ENCODE data around the gene POLR3E.

Gene POLR3E

DNA sequence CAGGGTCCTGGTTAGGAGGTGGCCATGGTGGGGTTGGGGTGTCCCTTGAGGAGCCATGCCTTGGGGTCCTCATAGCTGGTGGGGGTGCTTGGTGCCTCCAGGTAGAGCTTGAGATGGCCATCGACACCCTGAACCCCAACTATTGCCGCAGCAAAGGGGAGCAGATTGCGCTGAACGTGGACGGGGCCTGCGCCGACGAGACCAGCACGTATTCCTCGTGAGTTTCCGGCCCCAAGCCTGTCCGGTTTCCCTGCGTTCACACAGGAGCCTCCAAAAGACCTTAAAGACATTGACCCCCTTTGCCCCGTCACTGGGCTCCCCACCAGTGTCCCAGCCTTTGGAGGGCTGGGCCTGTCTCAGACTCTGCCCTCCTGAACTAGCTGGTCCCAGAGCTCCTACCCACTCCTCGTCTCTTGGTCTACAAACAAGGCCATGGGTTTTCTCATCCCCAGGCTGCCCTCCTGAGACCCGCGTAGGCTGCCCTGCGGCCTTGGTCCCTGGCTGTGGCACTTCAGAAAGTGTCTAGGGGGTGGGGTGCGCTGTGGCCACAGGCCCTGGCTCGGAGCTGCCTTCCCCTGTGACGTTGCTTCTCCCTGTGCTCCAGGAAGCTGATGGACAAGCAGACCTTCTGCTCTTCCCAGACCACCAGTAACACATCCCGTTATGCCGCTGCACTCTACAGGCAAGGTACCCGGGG lies 11.8 kb downstream of the POLR3E start:
- peaks cover 11% of the 10 kb centered on the region; the same call in 1 of the 2 replicates for H4K20me1 ChIP-seq (ENCODE audit: insufficient read depth, low read length)
- no peaks in the 10 kb centered on the region for H3K9me3 ChIP-seq (ENCODE audit: insufficient read depth, low read length)
- no peak overlapping the region for H3K4me2 ChIP-seq (ENCODE audit: low read length)
- H3K36me3 ChIP-seq (replicated peaks; ENCODE audit: low read depth, low read length), result peaks cover 54% of the 10 kb centered on the region
- no peak overlapping the region for H3K27ac ChIP-seq (ENCODE audit: low read length)
- no peaks in the 10 kb centered on the region for H3K27me3 ChIP-seq (ENCODE audit: low read depth, low read length)
- H3K4me1 ChIP-seq (ENCODE audit: low read length), result no peaks in the 10 kb centered on the region
- H3K9ac ChIP-seq (ENCODE audit: low read length), result no peak overlapping the region
- H3K79me2 ChIP-seq (ENCODE audit: low read length), result peaks cover 27% of the 10 kb centered on the region
- H2AFZ ChIP-seq (ENCODE audit: low read depth, low read length), result no peak overlapping the region
- H3K4me3 ChIP-seq (ENCODE audit: low read length), result no peak overlapping the region
- TF ChIP-seq, protein P1, sequence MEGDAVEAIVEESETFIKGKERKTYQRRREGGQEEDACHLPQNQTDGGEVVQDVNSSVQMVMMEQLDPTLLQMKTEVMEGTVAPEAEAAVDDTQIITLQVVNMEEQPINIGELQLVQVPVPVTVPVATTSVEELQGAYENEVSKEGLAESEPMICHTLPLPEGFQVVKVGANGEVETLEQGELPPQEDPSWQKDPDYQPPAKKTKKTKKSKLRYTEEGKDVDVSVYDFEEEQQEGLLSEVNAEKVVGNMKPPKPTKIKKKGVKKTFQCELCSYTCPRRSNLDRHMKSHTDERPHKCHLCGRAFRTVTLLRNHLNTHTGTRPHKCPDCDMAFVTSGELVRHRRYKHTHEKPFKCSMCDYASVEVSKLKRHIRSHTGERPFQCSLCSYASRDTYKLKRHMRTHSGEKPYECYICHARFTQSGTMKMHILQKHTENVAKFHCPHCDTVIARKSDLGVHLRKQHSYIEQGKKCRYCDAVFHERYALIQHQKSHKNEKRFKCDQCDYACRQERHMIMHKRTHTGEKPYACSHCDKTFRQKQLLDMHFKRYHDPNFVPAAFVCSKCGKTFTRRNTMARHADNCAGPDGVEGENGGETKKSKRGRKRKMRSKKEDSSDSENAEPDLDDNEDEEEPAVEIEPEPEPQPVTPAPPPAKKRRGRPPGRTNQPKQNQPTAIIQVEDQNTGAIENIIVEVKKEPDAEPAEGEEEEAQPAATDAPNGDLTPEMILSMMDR (IDR thresholded peaks at IDR 0.05; ENCODE audit: low read depth, low read length), result no peak
- no peak for TF ChIP-seq EZH2phosphoT487 (IDR thresholded peaks at IDR 0.05; ENCODE audit: low read depth)

DNA sequence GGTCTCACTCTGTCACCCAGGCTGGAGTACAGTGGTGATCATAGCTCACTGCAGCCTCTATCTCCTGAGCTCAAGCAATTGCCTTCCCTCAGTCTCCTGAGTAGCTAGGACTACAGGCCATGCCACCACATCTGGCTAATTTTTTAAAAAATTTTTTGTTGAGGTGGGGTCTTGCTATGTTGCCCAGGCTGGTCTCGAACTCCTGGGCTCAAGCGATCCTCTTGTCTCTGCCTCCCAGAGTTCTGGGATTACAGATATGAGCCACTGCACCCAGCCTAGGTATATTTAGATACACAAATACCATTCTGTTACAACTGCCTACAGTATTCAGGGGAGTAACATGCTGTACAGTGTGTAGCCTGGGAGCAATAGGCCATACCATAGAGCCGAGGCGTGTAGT lies 14.3 kb downstream of the POLR3E start:
- no peak overlapping the region for H3K27ac ChIP-seq (ENCODE audit: low read length)
- no peaks in the 10 kb centered on the region for H3K27me3 ChIP-seq (ENCODE audit: low read depth, low read length)
- H3K9ac ChIP-seq (ENCODE audit: low read length), result no peak overlapping the region
- H2AFZ ChIP-seq (ENCODE audit: low read depth, low read length), result no peak overlapping the region
- H4K20me1 ChIP-seq (ENCODE audit: insufficient read depth, low read length), result no peaks in the 10 kb centered on the region
- H3K4me1 ChIP-seq (ENCODE audit: low read length), result no peaks in the 10 kb centered on the region
- TF ChIP-seq, protein P1 (IDR thresholded peaks at IDR 0.05; ENCODE audit: low read depth, low read length), result no peak
- TF ChIP-seq EZH2phosphoT487 (IDR thresholded peaks at IDR 0.05; ENCODE audit: low read depth), result no peak
- no peak overlapping the region for H3K4me2 ChIP-seq (ENCODE audit: low read length)
- H3K36me3 ChIP-seq (replicated peaks; ENCODE audit: low read depth, low read length), result peaks cover 47% of the 10 kb centered on the region
- no peaks in the 10 kb centered on the region for H3K9me3 ChIP-seq (ENCODE audit: insufficient read depth, low read length)
- peaks cover 5% of the 10 kb centered on the region; the same call in 1 of the 2 replicates for H3K79me2 ChIP-seq (ENCODE audit: low read length)
- H3K4me3 ChIP-seq (ENCODE audit: low read length), result no peak overlapping the region

DNA sequence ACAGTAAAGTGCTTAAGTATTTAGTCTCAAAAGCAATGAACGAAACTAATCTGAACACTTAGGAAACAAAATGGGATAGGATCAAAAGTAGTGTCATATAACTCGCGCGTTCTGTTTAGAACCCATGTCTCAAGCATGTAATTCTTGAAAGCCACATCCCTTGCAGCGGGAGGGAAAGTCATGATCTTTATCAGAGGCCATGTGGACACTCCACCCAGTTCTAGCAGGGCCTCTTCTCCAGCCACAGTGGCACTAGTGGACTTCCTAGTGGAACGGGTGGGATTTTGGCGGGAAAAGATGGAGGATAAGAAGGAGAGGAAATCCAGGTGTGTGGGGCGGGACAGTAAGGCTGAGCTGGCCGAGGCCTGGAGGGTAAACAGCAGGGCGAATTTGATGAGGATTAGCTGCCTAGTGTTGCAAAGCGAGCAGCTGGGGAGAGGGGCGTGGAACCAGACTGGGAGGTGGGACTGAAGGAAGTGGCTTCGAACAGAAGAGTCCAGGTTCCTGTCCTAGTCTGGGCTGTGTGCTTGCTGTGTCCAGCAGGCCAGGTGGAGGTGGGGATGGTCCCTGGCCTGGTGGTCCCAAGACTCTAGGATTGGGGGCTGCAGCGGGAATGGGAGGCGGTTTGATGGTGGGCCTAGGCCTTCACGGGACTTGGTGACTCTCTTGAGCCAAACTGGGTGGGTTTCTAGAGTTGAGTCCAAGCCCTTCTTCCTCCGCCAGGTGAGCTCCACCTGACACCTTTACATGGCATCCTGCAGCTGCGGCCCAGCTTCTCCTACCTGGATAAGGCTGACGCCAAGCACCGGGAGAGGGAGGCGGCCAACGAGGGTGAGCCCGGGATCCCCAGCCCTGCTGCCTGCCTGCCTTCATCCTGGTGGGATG lies 15.9 kb downstream of the POLR3E start:
- Histone ChIP-seq H3K4me1 (ENCODE audit: low read length) (no peaks in the 10 kb centered on the region), H3K9me3 (ENCODE audit: insufficient read depth, low read length) (no peaks in the 10 kb centered on the region), H3K4me2 (ENCODE audit: low read length) (no peak overlapping the region), H2AFZ (ENCODE audit: low read depth, low read length) (no peak overlapping the region), H3K27ac (ENCODE audit: low read length) (no peak overlapping the region), H3K4me3 (ENCODE audit: low read length) (no peak overlapping the region), H3K79me2 (ENCODE audit: low read length) (no peaks in the 10 kb centered on the region), H3K27me3 (ENCODE audit: low read depth, low read length) (no peaks in the 10 kb centered on the region), H4K20me1 (ENCODE audit: insufficient read depth, low read length) (no peaks in the 10 kb centered on the region), H3K36me3 (replicated peaks; ENCODE audit: low read depth, low read length) (peaks cover 46% of the 10 kb centered on the region), H3K9ac (ENCODE audit: low read length) (no peak overlapping the region)
- TF ChIP-seq, protein P1 (IDR thresholded peaks at IDR 0.05; ENCODE audit: low read depth, low read length), result no peak
- no peak for TF ChIP-seq EZH2phosphoT487 (IDR thresholded peaks at IDR 0.05; ENCODE audit: low read depth)

DNA sequence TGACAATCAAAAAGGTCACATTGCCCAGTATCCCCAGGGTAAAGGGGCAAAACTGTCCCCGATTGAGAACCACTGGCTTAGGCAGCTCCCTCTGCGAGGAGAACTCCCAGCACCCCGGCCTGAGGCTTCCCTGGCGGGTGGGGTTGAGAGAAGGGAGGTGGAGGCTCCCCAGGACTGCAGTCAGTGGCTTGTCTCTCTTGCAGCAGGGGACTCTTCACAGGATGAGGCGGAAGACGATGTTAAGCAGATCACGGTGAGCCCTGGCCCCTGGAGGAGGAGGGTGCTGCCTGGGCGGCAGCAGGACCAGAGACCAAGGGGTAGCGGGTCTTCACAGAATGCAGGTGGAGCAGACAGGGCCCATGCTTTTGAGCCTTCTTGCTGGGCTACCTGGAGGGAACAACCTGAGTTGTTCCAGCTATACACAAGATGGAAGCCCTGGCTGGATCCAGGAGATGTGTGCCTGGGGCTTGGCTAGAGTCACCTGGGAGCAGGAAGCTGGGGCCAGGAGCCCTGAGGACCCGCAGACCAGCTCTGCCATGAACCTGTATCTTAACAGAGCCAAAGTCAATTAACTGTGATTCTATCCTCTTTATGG lies 16.8 kb downstream of the POLR3E start:
- peaks cover 43% of the 10 kb centered on the region for H3K36me3 ChIP-seq (replicated peaks; ENCODE audit: low read depth, low read length)
- H2AFZ ChIP-seq (ENCODE audit: low read depth, low read length), result no peak overlapping the region
- H3K4me2 ChIP-seq (ENCODE audit: low read length), result no peak overlapping the region
- TF ChIP-seq, protein P1 (IDR thresholded peaks at IDR 0.05; ENCODE audit: low read depth, low read length), result no peak
- TF ChIP-seq EZH2phosphoT487 (IDR thresholded peaks at IDR 0.05; ENCODE audit: low read depth), result no peak
- H3K4me1 ChIP-seq (ENCODE audit: low read length), result no peaks in the 10 kb centered on the region
- H3K4me3 ChIP-seq (ENCODE audit: low read length), result no peak overlapping the region
- H3K27ac ChIP-seq (ENCODE audit: low read length), result no peak overlapping the region
- H3K79me2 ChIP-seq (ENCODE audit: low read length), result no peaks in the 10 kb centered on the region
- H3K9ac ChIP-seq (ENCODE audit: low read length), result no peak overlapping the region
- H4K20me1 ChIP-seq (ENCODE audit: insufficient read depth, low read length), result no peaks in the 10 kb centered on the region
- no peaks in the 10 kb centered on the region for H3K9me3 ChIP-seq (ENCODE audit: insufficient read depth, low read length)
- no peaks in the 10 kb centered on the region for H3K27me3 ChIP-seq (ENCODE audit: low read depth, low read length)

Measured in OCI-LY3 (cell line).